Osteoblast (primary cell): Measurements from ENCODE around the gene BRIX1. TPM values are rescaled to one million over a fixed set of nuclear protein-coding genes. Genes with fewer than 3 reads are reported as not detected.

Experiments
- DNase-seq: peaks from one replicate; pipeline ENCODE4 v3.0.0; 2011; ENCODE audit warnings: low spot score, mixed read lengths; ENCODE audit not compliant: insufficient read length; ENCODE audit errors: missing footprints
- H2AFZ ChIP-seq: 2 replicates; pipeline ENCODE4 v1.6.0; 2011; ENCODE audit warnings: mild to moderate bottlenecking, low read length
- H3K27ac ChIP-seq: 2 replicates; pipeline ENCODE4 v1.5.1; 2011; ENCODE audit warnings: mild to moderate bottlenecking, low read depth, low read length, moderate library complexity
- H3K27me3 ChIP-seq: 2 replicates; pipeline ENCODE4 v1.6.0; 2012; ENCODE audit warnings: mild to moderate bottlenecking, control low read depth, inconsistent platforms, low read length, moderate library complexity; ENCODE audit not compliant: insufficient read depth
- H3K36me3 ChIP-seq: 2 replicates; pipeline ENCODE4 v1.5.1; 2011; ENCODE audit warnings: mild to moderate bottlenecking, low read length, control low read depth, moderate library complexity; ENCODE audit not compliant: insufficient read depth
- H3K4me1 ChIP-seq: 2 replicates; pipeline ENCODE4 v1.5.1; 2011; ENCODE audit warnings: mild to moderate bottlenecking, low read length, control low read depth, moderate library complexity; ENCODE audit not compliant: insufficient read depth
- H3K4me2 ChIP-seq: 2 replicates; pipeline ENCODE4 v1.6.0; 2011; ENCODE audit warnings: mild to moderate bottlenecking, low read length; ENCODE audit not compliant: insufficient read depth
- H3K4me3 ChIP-seq: fragments of 200-600 bp; sonication (generic); 3 replicates; pipeline ENCODE4 v1.5.1; 2012; ENCODE audit warnings: mild to moderate bottlenecking, low read length, inconsistent platforms; ENCODE audit not compliant: insufficient read depth
- H3K79me2 ChIP-seq: 2 replicates; pipeline ENCODE4 v1.6.0; 2012; ENCODE audit warnings: mild to moderate bottlenecking, low read length, control low read depth, inconsistent platforms; ENCODE audit not compliant: insufficient read depth
- H3K9me3 ChIP-seq: 2 replicates; pipeline ENCODE4 v1.5.1; 2011; ENCODE audit warnings: low read depth, low read length, control low read depth
- H4K20me1 ChIP-seq: 2 replicates; pipeline ENCODE4 v1.6.0; 2012; ENCODE audit warnings: mild to moderate bottlenecking, low read length, control low read depth; ENCODE audit not compliant: insufficient read depth
- total RNA-seq: library from RNA; depleted of rRNA; stranded (reverse); fragments of >200 nt; gene quantifications from 2 replicates; pipeline ENCODE4 v1.2.3, GENCODE V29; 2012
- TF ChIP-seq, protein P1 (sequence below): IDR thresholded peaks from 2 replicates; pipeline ENCODE4 v1.5.1; 2011; ENCODE audit warnings: mild to moderate bottlenecking, low read depth, low read length, moderate library complexity; ENCODE audit errors: extremely low read depth

BRIX1 gene
- total RNA-seq, 1 donor = 59.7 TPM

DNA sequence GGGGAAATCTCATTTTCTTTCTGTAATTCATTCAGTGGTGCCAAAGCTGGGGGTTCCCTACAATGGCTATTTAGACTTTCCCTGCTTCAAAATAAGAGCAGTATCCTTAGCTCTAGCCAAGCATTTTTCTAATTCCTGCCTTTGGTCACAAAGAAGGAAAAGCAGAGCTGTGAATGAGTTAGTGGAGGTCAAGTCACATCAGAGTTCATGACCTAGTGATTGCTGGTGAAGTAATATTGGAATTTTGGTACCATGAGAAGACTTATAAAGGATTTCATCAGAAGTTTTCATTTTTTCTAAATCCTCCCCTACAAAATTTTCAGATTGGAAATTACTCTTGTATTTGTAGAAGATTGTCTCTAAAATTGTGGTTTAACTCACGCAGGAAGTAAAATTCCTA is 41.8 kb downstream of the BRIX1 start:
- TF ChIP-seq, protein P1, sequence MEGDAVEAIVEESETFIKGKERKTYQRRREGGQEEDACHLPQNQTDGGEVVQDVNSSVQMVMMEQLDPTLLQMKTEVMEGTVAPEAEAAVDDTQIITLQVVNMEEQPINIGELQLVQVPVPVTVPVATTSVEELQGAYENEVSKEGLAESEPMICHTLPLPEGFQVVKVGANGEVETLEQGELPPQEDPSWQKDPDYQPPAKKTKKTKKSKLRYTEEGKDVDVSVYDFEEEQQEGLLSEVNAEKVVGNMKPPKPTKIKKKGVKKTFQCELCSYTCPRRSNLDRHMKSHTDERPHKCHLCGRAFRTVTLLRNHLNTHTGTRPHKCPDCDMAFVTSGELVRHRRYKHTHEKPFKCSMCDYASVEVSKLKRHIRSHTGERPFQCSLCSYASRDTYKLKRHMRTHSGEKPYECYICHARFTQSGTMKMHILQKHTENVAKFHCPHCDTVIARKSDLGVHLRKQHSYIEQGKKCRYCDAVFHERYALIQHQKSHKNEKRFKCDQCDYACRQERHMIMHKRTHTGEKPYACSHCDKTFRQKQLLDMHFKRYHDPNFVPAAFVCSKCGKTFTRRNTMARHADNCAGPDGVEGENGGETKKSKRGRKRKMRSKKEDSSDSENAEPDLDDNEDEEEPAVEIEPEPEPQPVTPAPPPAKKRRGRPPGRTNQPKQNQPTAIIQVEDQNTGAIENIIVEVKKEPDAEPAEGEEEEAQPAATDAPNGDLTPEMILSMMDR = no peak
- peaks cover 27% of the 10 kb centered on the region for H3K36me3 ChIP-seq
- no peak overlapping the region for H3K4me3 ChIP-seq
- no peaks in the 10 kb centered on the region for H3K4me1 ChIP-seq
- no peak overlapping the region for H3K4me2 ChIP-seq
- no peaks in the 10 kb centered on the region for H3K79me2 ChIP-seq
- no peak overlapping the region for H2AFZ ChIP-seq
- no peaks in the 10 kb centered on the region for H3K27me3 ChIP-seq
- no peak for DNase-seq
- H3K27ac ChIP-seq = no peak overlapping the region
- H3K9me3 ChIP-seq = no peaks in the 10 kb centered on the region
- no peaks in the 10 kb centered on the region for H4K20me1 ChIP-seq

DNA sequence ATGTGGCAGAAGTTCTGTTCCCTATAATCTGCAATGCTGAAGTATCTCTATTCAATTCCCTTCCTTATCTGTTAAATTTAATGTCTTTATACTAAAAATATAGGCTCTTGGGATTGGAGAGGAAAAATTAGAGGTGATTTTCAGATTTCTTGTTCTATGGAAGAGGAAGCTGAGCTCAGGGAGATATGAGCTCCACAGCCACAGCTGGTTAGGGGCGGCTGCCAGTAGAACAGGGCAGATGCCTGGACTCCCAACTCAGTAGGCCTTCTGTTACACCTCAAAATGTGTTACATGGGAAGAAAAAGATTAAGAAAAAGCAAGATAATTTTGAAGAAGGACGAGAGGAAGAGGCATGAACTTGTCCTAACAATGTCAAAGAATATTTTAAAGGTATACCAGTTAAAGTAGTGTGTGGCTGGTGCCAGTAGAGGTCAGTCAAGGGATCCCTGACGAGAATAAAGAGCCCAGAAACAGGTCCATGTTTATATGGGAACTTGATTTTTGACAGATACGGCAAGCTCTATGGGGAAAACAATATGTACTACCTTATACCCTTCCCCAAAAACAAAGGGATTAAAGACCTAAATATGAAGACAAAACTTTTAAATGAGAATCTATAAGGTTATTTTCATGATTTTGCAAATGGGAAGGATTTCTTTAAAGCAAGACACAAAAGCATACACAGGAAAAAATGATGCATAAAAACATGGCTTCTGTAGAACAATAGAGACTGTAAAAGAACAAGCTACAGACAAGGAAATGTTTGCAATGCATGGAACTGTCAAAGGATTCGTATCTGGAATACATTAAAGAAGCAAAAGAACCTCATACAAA is 42.6 kb downstream of the BRIX1 start:
- H3K4me3 ChIP-seq = no peak overlapping the region
- H3K27me3 ChIP-seq = no peaks in the 10 kb centered on the region
- H3K4me2 ChIP-seq = no peak overlapping the region
- TF ChIP-seq, protein P1 = peak; percentile 78
- H3K36me3 ChIP-seq = peaks cover 25% of the 10 kb centered on the region
- no peaks in the 10 kb centered on the region for H4K20me1 ChIP-seq
- H3K79me2 ChIP-seq = no peaks in the 10 kb centered on the region
- peak; percentile 82 for DNase-seq
- H3K27ac ChIP-seq = no peak overlapping the region
- H2AFZ ChIP-seq = no peak overlapping the region
- H3K4me1 ChIP-seq = no peaks in the 10 kb centered on the region
- H3K9me3 ChIP-seq = no peaks in the 10 kb centered on the region

DNA sequence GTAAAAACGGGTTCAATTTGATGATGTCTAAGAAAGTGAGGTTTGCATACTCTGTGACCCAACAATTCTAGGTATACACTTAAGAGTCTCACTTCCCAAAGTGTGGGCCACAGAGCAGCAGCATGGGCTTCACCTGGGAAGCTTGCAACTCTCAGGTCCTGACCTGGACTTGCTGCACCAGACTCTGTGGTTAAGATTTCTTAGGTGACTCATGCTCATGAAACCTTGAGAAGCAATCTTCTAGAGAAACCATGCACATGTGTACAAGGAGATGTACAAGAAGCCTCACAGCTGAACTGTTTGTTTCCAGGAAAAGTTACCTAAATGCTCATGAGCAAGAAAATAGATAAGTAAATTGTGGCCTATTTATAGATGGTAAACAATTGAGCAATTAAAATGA is 43.8 kb downstream of the BRIX1 start:
- H3K4me3 ChIP-seq = no peak overlapping the region
- H4K20me1 ChIP-seq = no peaks in the 10 kb centered on the region
- H3K9me3 ChIP-seq = no peaks in the 10 kb centered on the region
- H3K36me3 ChIP-seq = peaks cover 12% of the 10 kb centered on the region
- TF ChIP-seq, protein P1 = no peak
- no peak for DNase-seq
- H3K27me3 ChIP-seq = no peaks in the 10 kb centered on the region
- no peak overlapping the region for H3K27ac ChIP-seq
- no peak overlapping the region for H2AFZ ChIP-seq
- no peak overlapping the region for H3K4me2 ChIP-seq
- no peaks in the 10 kb centered on the region for H3K79me2 ChIP-seq
- no peaks in the 10 kb centered on the region for H3K4me1 ChIP-seq

DNA sequence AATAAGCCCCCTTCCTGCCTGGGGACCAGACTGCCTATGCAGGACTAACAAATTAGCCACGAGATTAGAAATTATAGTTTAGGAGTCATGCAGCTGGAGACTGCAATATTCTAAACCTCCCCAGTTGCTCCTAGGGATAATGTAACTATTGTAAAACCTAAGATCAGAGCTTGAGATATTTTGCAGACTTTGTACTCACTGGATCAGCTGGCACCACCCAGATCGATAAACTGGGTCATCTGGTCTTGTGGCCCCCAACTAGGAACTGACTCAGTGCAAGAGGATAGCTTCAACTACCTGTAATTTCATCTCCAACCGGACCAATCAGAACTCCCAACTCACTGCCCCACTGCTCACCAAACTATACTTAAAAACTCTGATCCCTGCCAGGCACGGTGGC is 52.0 kb downstream of the BRIX1 start:
- TF ChIP-seq, protein P1 = no peak
- H3K4me2 ChIP-seq = no peak overlapping the region
- no peak overlapping the region for H3K27ac ChIP-seq
- no peaks in the 10 kb centered on the region for H3K9me3 ChIP-seq
- H3K36me3 ChIP-seq = no peaks in the 10 kb centered on the region
- H3K4me3 ChIP-seq = no peak overlapping the region
- no peaks in the 10 kb centered on the region for H3K79me2 ChIP-seq
- H4K20me1 ChIP-seq = no peaks in the 10 kb centered on the region
- no peak overlapping the region for H2AFZ ChIP-seq
- no peaks in the 10 kb centered on the region for H3K27me3 ChIP-seq
- no peaks in the 10 kb centered on the region for H3K4me1 ChIP-seq
- DNase-seq = no peak
